Measurements from ENCODE around the gene LRMDA. TPM values are rescaled to one million over a fixed set of nuclear protein-coding genes. Genes with fewer than 3 reads are reported as not detected.

The LRMDA gene
- total RNA-seq, 2 donors from 2014 or later, result 9.6 to 12.6 TPM

DNA sequence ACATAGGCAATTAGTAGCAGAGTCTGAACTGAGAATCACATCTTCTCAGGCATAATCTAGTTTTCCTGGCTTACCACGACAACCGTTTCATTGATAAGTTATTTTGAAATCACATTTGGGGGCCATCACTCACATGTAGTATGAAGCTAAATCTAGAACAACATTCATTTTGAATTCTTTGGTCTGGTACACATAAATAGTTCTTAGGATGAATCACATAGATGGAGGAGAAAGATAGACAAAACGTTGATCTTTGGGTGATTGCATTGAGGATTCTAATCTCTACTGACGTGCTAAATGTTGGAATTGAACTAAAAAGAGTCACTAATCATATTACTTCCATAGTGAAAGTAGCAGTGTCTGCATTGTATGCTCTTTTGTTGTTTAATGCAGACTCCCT lies 1022.6 kb downstream of the LRMDA start:
- DNase-seq (ENCODE audit: low spot score), result no peak
- H3K9me3 ChIP-seq, result no peaks in the 10 kb centered on the region
- no peak overlapping the region for H3K27ac ChIP-seq
- TF ChIP-seq, protein P1, sequence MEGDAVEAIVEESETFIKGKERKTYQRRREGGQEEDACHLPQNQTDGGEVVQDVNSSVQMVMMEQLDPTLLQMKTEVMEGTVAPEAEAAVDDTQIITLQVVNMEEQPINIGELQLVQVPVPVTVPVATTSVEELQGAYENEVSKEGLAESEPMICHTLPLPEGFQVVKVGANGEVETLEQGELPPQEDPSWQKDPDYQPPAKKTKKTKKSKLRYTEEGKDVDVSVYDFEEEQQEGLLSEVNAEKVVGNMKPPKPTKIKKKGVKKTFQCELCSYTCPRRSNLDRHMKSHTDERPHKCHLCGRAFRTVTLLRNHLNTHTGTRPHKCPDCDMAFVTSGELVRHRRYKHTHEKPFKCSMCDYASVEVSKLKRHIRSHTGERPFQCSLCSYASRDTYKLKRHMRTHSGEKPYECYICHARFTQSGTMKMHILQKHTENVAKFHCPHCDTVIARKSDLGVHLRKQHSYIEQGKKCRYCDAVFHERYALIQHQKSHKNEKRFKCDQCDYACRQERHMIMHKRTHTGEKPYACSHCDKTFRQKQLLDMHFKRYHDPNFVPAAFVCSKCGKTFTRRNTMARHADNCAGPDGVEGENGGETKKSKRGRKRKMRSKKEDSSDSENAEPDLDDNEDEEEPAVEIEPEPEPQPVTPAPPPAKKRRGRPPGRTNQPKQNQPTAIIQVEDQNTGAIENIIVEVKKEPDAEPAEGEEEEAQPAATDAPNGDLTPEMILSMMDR (IDR thresholded peaks at IDR 0.05), result no peak
- TF ChIP-seq POLR2AphosphoS5 (IDR thresholded peaks at IDR 0.05) (no peak), POLR2A (IDR thresholded peaks at IDR 0.05) (no peak)
- 81% methylated on average over 4 of the region's 4 CpGs for WGBS
- no peaks in the 10 kb centered on the region for H3K36me3 ChIP-seq
- H3K4me3 ChIP-seq, result no peak overlapping the region
- intact Hi-C loops (cut with DNase I), result no loop called here
- no peaks in the 10 kb centered on the region for H3K4me1 ChIP-seq (replicated peaks)
- H3K27me3 ChIP-seq (replicated peaks; ENCODE audit: insufficient read depth), result no peaks in the 10 kb centered on the region

DNA sequence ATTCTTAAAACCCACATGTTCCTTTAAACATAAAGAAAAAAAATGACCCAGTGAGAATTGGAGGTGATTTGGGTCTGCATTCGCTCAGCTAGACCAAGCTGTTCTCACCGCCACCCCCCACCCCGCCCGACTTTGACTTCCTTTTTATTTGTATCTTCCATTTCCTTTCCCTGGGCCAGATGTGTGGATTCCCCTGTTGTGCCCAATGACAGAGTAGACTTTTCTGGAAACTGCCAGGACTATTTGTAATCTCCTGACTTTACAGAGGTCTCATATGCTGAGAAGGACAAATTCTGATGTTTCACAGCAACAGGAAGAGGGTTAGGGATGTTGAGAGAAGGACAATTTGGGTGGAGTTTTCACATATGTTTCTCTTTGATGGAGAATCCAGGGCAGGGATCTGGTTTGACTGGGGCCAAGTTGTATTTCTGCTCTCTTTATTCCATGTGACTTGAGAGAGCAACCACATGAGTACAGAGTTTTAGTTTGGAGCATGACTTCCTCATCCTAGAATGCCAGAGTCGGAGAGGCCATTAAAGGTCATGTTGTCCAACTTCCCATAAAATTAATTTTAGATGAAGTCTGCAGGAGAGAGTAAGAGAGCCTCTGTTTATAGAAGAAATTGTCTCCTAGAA lies 1023.2 kb downstream of the LRMDA start:
- no peak for DNase-seq (ENCODE audit: low spot score)
- 85% methylated on average over 5 of the region's 5 CpGs for WGBS
- H3K27me3 ChIP-seq (replicated peaks; ENCODE audit: insufficient read depth), result no peaks in the 10 kb centered on the region
- no peaks in the 10 kb centered on the region for H3K4me1 ChIP-seq (replicated peaks)
- H3K9me3 ChIP-seq, result no peaks in the 10 kb centered on the region
- H3K4me3 ChIP-seq, result no peak overlapping the region
- no peak overlapping the region for H3K27ac ChIP-seq
- H3K36me3 ChIP-seq, result no peaks in the 10 kb centered on the region
- intact Hi-C loops (cut with DNase I), result no loop called here
- TF ChIP-seq, protein P1 (IDR thresholded peaks at IDR 0.05), result no peak
- TF ChIP-seq POLR2A (IDR thresholded peaks at IDR 0.05) (no peak), POLR2AphosphoS5 (IDR thresholded peaks at IDR 0.05) (no peak)

DNA sequence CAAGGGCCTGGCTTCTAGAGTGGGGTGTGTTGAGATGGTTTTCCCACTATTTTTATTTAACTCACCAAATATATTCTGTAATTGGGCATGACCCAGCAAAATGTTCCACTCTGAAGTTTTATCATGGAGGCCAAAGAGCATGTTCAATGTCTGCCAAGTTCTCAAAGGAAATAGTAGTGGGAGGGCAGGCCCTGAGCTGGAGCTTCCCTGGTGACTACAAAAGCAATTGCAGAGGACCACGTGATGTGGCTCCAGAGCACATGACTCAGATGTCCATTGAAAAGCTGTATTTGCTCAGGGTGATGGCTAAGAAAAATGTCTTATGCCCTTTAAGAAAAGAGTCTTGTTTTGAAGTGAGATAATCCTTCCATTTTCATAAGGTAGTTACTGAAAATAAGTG lies 1024.8 kb downstream of the LRMDA start:
- intact Hi-C loops (cut with DNase I), result no loop called here
- TF ChIP-seq POLR2AphosphoS5 (IDR thresholded peaks at IDR 0.05), result no peak
- no peak for TF ChIP-seq POLR2A (IDR thresholded peaks at IDR 0.05)
- TF ChIP-seq, protein P1 (IDR thresholded peaks at IDR 0.05), result no peak
- H3K27me3 ChIP-seq (replicated peaks; ENCODE audit: insufficient read depth), result no peaks in the 10 kb centered on the region
- H3K4me3 ChIP-seq, result no peak overlapping the region
- no peaks in the 10 kb centered on the region for H3K4me1 ChIP-seq (replicated peaks)
- no peak overlapping the region for H3K27ac ChIP-seq
- no peaks in the 10 kb centered on the region for H3K9me3 ChIP-seq
- DNase-seq (ENCODE audit: low spot score), result no peak
- H3K36me3 ChIP-seq, result no peaks in the 10 kb centered on the region
- 56% methylated on average over 1 of the region's 1 CpG for WGBS

DNA sequence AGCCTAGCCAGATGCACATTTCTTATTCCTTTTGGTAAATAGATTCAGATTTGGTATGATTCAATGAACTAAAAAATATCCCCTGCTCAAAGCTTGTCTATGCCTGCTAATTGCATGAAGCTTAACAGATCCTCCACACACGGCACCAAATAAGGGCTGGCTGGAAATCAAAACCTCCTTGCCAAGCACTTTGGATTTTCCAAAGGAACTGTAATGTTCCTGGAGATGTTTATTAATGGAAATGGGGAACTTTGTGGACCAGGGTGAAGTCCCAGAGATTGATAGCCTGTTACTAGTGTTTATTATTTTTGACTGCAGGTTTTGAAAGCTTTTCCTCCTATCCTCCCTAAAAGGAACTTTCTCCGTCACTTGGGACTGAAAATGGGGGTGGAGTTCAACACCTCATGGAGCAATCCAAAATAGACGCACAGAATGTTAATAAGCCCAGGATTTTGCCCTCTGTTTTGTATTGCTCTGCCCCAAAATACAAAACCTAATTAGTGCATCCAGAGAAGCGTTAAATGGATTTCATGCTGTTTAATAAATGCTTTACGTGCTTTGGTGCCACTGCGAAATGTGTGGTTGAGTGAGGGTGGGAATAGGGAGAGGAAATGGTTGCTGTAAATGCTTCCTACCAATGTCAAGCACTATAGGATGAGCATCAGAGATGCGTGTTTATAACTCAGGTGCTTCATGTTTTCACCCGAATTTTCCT lies 1027.7 kb downstream of the LRMDA start:
- 60% methylated on average over 8 of the region's 8 CpGs for WGBS
- TF ChIP-seq POLR2AphosphoS5 (IDR thresholded peaks at IDR 0.05), result peak; percentile 65
- TF ChIP-seq POLR2A (IDR thresholded peaks at IDR 0.05), result no peak
- Histone ChIP-seq H3K27ac (no peak overlapping the region), H3K36me3 (no peaks in the 10 kb centered on the region), H3K4me3 (no peak overlapping the region), H3K27me3 (replicated peaks; ENCODE audit: insufficient read depth) (no peaks in the 10 kb centered on the region), H3K4me1 (replicated peaks) (no peaks in the 10 kb centered on the region), H3K9me3 (no peaks in the 10 kb centered on the region)
- no peak for DNase-seq (ENCODE audit: low spot score)
- intact Hi-C loops (cut with DNase I), result no loop called here

DNA sequence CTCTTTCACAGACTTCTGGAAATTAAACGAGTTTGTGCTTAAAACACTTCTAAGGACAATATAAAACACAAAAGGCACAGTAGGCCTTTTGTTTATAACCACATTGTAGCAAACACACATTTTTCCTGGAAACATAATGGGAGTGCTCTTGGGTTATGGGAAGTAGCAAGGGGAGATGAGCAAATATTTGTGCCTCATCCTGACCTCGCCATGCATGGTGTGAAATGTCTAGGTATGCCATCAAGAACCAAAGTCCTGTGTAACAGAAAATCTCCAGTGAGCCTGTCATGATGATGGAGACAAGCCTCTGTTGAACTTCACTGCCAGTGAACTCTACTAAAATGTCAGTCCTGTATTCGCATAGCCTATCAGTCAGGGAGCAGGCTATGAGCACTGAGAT lies 1029.6 kb downstream of the LRMDA start:
- WGBS, result 90% methylated on average over 3 of the region's 3 CpGs
- H3K27ac ChIP-seq, result no peak overlapping the region

More for the DNA sequence above, 1029.6 kb downstream of the LRMDA start:
- H3K9me3 ChIP-seq, result no peaks in the 10 kb centered on the region
- no peaks in the 10 kb centered on the region for H3K4me1 ChIP-seq (replicated peaks)
- H3K4me3 ChIP-seq, result no peak overlapping the region
- no peaks in the 10 kb centered on the region for H3K27me3 ChIP-seq (replicated peaks; ENCODE audit: insufficient read depth)
- no peaks in the 10 kb centered on the region for H3K36me3 ChIP-seq
- TF ChIP-seq, protein P1 (IDR thresholded peaks at IDR 0.05), result no peak
- intact Hi-C loops (cut with DNase I), result no loop called here
- DNase-seq (ENCODE audit: low spot score), result no peak
